ENCODE measurements around the gene FSCN2. TPM values are rescaled to one million over a fixed set of nuclear protein-coding genes. Genes with fewer than 3 reads are reported as not detected.

The FSCN2 gene
- total and polyA plus RNA-seq, 2 experiments from 2014 or later, result 0.13 to 1.6 TPM

- H3F3A ChIP-seq (replicated peaks; ENCODE audit: low read depth), result no peaks in the 10 kb centered on the region
- Mint-ChIP-seq H3K4me3 (no peak overlapping the region), H3K9me3 (no peaks in the 10 kb centered on the region), H3K36me3 (ENCODE audit: low read depth) (peaks cover 87% of the 10 kb centered on the region), H3K27me3 (ENCODE audit: insufficient read depth, low read depth, poor library complexity) (peaks cover 3% of the 10 kb centered on the region), H3K4me1 (no peaks in the 10 kb centered on the region), H3K27ac (no peak overlapping the region)
- H3K4me3 ChIP-seq, result no peak overlapping the region
- no peak overlapping the region for H3K4me2 ChIP-seq
- TF ChIP-seq, protein P1, sequence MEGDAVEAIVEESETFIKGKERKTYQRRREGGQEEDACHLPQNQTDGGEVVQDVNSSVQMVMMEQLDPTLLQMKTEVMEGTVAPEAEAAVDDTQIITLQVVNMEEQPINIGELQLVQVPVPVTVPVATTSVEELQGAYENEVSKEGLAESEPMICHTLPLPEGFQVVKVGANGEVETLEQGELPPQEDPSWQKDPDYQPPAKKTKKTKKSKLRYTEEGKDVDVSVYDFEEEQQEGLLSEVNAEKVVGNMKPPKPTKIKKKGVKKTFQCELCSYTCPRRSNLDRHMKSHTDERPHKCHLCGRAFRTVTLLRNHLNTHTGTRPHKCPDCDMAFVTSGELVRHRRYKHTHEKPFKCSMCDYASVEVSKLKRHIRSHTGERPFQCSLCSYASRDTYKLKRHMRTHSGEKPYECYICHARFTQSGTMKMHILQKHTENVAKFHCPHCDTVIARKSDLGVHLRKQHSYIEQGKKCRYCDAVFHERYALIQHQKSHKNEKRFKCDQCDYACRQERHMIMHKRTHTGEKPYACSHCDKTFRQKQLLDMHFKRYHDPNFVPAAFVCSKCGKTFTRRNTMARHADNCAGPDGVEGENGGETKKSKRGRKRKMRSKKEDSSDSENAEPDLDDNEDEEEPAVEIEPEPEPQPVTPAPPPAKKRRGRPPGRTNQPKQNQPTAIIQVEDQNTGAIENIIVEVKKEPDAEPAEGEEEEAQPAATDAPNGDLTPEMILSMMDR (conservative IDR thresholded peaks at IDR 0.05; ENCODE audit: low read depth in 2 of 2), result no peak
- TF ChIP-seq NANOG (IDR thresholded peaks at IDR 0.05; ENCODE audit: borderline replicate concordance), result no peak
- TF ChIP-seq POLR2AphosphoS5 (IDR thresholded peaks at IDR 0.05; ENCODE audit: low read depth), result no peak
- TF ChIP-seq ETS1 (IDR thresholded peaks at IDR 0.05), result no peak
- TF ChIP-seq ZNF114 (CRISPR knock-in tag; IDR thresholded peaks at IDR 0.05), result no peak
- no peak for TF ChIP-seq EZH2phosphoT487 (IDR thresholded peaks at IDR 0.05; ENCODE audit: unreplicated experiment)
- no peak for TF ChIP-seq EZH2 (IDR thresholded peaks at IDR 0.05; ENCODE audit: low read depth, unreplicated experiment)
- TF ChIP-seq, protein P2, sequence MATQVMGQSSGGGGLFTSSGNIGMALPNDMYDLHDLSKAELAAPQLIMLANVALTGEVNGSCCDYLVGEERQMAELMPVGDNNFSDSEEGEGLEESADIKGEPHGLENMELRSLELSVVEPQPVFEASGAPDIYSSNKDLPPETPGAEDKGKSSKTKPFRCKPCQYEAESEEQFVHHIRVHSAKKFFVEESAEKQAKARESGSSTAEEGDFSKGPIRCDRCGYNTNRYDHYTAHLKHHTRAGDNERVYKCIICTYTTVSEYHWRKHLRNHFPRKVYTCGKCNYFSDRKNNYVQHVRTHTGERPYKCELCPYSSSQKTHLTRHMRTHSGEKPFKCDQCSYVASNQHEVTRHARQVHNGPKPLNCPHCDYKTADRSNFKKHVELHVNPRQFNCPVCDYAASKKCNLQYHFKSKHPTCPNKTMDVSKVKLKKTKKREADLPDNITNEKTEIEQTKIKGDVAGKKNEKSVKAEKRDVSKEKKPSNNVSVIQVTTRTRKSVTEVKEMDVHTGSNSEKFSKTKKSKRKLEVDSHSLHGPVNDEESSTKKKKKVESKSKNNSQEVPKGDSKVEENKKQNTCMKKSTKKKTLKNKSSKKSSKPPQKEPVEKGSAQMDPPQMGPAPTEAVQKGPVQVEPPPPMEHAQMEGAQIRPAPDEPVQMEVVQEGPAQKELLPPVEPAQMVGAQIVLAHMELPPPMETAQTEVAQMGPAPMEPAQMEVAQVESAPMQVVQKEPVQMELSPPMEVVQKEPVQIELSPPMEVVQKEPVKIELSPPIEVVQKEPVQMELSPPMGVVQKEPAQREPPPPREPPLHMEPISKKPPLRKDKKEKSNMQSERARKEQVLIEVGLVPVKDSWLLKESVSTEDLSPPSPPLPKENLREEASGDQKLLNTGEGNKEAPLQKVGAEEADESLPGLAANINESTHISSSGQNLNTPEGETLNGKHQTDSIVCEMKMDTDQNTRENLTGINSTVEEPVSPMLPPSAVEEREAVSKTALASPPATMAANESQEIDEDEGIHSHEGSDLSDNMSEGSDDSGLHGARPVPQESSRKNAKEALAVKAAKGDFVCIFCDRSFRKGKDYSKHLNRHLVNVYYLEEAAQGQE (IDR thresholded peaks at IDR 0.05; ENCODE audit: unreplicated experiment), result no peak
- TF ChIP-seq, protein P3, sequence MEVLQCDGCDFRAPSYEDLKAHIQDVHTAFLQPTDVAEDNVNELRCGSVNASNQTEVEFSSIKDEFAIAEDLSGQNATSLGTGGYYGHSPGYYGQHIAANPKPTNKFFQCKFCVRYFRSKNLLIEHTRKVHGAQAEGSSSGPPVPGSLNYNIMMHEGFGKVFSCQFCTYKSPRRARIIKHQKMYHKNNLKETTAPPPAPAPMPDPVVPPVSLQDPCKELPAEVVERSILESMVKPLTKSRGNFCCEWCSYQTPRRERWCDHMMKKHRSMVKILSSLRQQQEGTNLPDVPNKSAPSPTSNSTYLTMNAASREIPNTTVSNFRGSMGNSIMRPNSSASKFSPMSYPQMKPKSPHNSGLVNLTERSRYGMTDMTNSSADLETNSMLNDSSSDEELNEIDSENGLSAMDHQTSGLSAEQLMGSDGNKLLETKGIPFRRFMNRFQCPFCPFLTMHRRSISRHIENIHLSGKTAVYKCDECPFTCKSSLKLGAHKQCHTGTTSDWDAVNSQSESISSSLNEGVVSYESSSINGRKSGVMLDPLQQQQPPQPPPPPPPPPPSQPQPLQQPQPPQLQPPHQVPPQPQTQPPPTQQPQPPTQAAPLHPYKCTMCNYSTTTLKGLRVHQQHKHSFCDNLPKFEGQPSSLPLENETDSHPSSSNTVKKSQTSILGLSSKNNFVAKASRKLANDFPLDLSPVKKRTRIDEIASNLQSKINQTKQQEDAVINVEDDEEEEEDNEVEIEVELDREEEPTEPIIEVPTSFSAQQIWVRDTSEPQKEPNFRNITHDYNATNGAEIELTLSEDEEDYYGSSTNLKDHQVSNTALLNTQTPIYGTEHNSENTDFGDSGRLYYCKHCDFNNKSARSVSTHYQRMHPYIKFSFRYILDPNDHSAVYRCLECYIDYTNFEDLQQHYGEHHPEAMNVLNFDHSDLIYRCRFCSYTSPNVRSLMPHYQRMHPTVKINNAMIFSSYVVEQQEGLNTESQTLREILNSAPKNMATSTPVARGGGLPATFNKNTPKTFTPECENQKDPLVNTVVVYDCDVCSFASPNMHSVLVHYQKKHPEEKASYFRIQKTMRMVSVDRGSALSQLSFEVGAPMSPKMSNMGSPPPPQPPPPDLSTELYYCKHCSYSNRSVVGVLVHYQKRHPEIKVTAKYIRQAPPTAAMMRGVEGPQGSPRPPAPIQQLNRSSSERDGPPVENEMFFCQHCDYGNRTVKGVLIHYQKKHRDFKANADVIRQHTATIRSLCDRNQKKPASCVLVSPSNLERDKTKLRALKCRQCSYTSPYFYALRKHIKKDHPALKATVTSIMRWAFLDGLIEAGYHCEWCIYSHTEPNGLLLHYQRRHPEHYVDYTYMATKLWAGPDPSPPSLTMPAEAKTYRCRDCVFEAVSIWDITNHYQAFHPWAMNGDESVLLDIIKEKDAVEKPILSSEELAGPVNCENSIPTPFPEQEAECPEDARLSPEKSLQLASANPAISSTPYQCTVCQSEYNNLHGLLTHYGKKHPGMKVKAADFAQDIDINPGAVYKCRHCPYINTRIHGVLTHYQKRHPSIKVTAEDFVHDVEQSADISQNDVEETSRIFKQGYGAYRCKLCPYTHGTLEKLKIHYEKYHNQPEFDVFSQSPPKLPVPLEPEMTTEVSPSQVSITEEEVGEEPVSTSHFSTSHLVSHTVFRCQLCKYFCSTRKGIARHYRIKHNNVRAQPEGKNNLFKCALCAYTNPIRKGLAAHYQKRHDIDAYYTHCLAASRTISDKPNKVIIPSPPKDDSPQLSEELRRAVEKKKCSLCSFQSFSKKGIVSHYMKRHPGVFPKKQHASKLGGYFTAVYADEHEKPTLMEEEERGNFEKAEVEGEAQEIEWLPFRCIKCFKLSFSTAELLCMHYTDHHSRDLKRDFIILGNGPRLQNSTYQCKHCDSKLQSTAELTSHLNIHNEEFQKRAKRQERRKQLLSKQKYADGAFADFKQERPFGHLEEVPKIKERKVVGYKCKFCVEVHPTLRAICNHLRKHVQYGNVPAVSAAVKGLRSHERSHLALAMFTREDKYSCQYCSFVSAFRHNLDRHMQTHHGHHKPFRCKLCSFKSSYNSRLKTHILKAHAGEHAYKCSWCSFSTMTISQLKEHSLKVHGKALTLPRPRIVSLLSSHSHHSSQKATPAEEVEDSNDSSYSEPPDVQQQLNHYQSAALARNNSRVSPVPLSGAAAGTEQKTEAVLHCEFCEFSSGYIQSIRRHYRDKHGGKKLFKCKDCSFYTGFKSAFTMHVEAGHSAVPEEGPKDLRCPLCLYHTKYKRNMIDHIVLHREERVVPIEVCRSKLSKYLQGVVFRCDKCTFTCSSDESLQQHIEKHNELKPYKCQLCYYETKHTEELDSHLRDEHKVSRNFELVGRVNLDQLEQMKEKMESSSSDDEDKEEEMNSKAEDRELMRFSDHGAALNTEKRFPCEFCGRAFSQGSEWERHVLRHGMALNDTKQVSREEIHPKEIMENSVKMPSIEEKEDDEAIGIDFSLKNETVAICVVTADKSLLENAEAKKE (CRISPR knock-in tag; IDR thresholded peaks at IDR 0.05), result no peak
- TF ChIP-seq JUNB (IDR thresholded peaks at IDR 0.05; ENCODE audit: unreplicated experiment), result no peak
- no peak for TF ChIP-seq STAT1 (IDR thresholded peaks at IDR 0.05; ENCODE audit: unreplicated experiment)
- no peak for TF ChIP-seq CREB1 (CRISPR knock-in tag; IDR thresholded peaks at IDR 0.05; ENCODE audit: low read depth)
- no peak for TF ChIP-seq ZNF331 (CRISPR knock-in tag; IDR thresholded peaks at IDR 0.05; ENCODE audit: low read depth)
- no peak overlapping the region for H2AFZ ChIP-seq
- no peak for DNase-seq (ENCODE audit: low spot score)
- no peaks in the 10 kb centered on the region for H3K9me2 ChIP-seq (ENCODE audit: insufficient read depth)
- ATAC-seq, result no peak
- H3K27me3 ChIP-seq (ENCODE audit: insufficient read depth), result no peaks in the 10 kb centered on the region
- no peaks in the 10 kb centered on the region for H3K79me2 ChIP-seq (replicated peaks; ENCODE audit: insufficient read depth)
- H3K36me3 ChIP-seq (ENCODE audit: insufficient read depth), result peaks cover 20% of the 10 kb centered on the region; the same call in 1 of the 2 replicates
- no peaks in the 10 kb centered on the region for H3K4me1 ChIP-seq (ENCODE audit: insufficient read depth)
- peaks cover 8% of the 10 kb centered on the region for H4K20me1 ChIP-seq (replicated peaks; ENCODE audit: insufficient read depth)
- H3K27ac ChIP-seq (ENCODE audit: low read depth), result no peak overlapping the region
These were observed 38.4 kb downstream of the FSCN2 start for GRCh38 chr17:81566461-81567126.
